ENCODE data around the gene DHPS.
A peak's percentile ranks its signal among the peaks of the same experiment; 100 is the strongest.
"Not testable (repeated sequence)": the region's sequence is repeated elsewhere in the genome, so short reads cannot be mapped to it uniquely, and the experiment has no call there.

DHPS gene

GRCh38 chr19:12655546-12655945 lies 26.1 kb downstream of the DHPS start:
- TF ChIP-seq POLR2A (IDR thresholded peaks at IDR 0.05; ENCODE audit: low read depth, low read length): 0 out of 2 replicates have a peak, but pooled peaks have one; percentile 34
- TF ChIP-seq PAX5 (IDR thresholded peaks at IDR 0.05; ENCODE audit: insufficient read depth, low read length, severe bottlenecking): no peak
- DNase-seq (ENCODE audit: insufficient read length, low spot score) (no peak), FAIRE-seq (no peak)

- TF ChIP-seq POU2F2 (IDR thresholded peaks at IDR 0.05; ENCODE audit: low read depth, low read length) (no peak), SPI1 (IDR thresholded peaks at IDR 0.05; ENCODE audit: low read depth, low read length) (no peak), POLR2A (IDR thresholded peaks at IDR 0.05; ENCODE audit: low read depth, low read length) (no peak), TAF1 (IDR thresholded peaks at IDR 0.05; ENCODE audit: low read depth, low read length) (no peak), PAX5 (IDR thresholded peaks at IDR 0.05; ENCODE audit: insufficient read depth, low read length, severe bottlenecking) (no peak), POLR2AphosphoS5 (IDR thresholded peaks at IDR 0.05; ENCODE audit: low read depth, low read length) (no peak)
- no peak for FAIRE-seq
Observed at GRCh38 chr19:12652219-12652618, 29.5 kb downstream of the DHPS start.

GRCh38 chr19:12649941-12650340 lies 31.7 kb downstream of the DHPS start:
- FAIRE-seq (no peak), DNase-seq (ENCODE audit: insufficient read length, low spot score) (no peak)
- TF ChIP-seq PAX5 (IDR thresholded peaks at IDR 0.05; ENCODE audit: insufficient read depth, low read length, severe bottlenecking) (no peak), POU2F2 (IDR thresholded peaks at IDR 0.05; ENCODE audit: low read depth, low read length) (no peak), POLR2A (IDR thresholded peaks at IDR 0.05; ENCODE audit: low read depth, low read length) (no peak), SPI1 (IDR thresholded peaks at IDR 0.05; ENCODE audit: low read depth, low read length) (no peak), POLR2AphosphoS5 (IDR thresholded peaks at IDR 0.05; ENCODE audit: low read depth, low read length) (no peak), TAF1 (IDR thresholded peaks at IDR 0.05; ENCODE audit: low read depth, low read length) (no peak)

More at GRCh38 chr19:12652219-12652618, 29.5 kb downstream of the DHPS start:
- no peak for DNase-seq (ENCODE audit: insufficient read length, low spot score)

GRCh38 chr19:12648088-12648487 lies 33.6 kb downstream of the DHPS start:
- no peak for DNase-seq (ENCODE audit: insufficient read length, low spot score)

GRCh38 chr19:12647490-12648071 lies 34.1 kb downstream of the DHPS start:
- DNase-seq (ENCODE audit: insufficient read length, low spot score): no peak
- FAIRE-seq: no peak
- TF ChIP-seq SPI1 (IDR thresholded peaks at IDR 0.05; ENCODE audit: low read depth, low read length) (no peak), PAX5 (IDR thresholded peaks at IDR 0.05; ENCODE audit: insufficient read depth, low read length, severe bottlenecking) (no peak), POU2F2 (IDR thresholded peaks at IDR 0.05; ENCODE audit: low read depth, low read length) (no peak)

More at GRCh38 chr19:12648088-12648487, 33.6 kb downstream of the DHPS start:
- FAIRE-seq: no peak
- TF ChIP-seq SPI1 (IDR thresholded peaks at IDR 0.05; ENCODE audit: low read depth, low read length): no peak
- no peak for TF ChIP-seq POU2F2 (IDR thresholded peaks at IDR 0.05; ENCODE audit: low read depth, low read length)
- no peak for TF ChIP-seq TAF1 (IDR thresholded peaks at IDR 0.05; ENCODE audit: low read depth, low read length)
- TF ChIP-seq POLR2AphosphoS5 (IDR thresholded peaks at IDR 0.05; ENCODE audit: low read depth, low read length): no peak
- no peak for TF ChIP-seq PAX5 (IDR thresholded peaks at IDR 0.05; ENCODE audit: insufficient read depth, low read length, severe bottlenecking)
- TF ChIP-seq POLR2A (IDR thresholded peaks at IDR 0.05; ENCODE audit: low read depth, low read length): no peak

GRCh38 chr19:12647047-12647446 lies 34.6 kb downstream of the DHPS start:
- TF ChIP-seq POU2F2 (IDR thresholded peaks at IDR 0.05; ENCODE audit: low read depth, low read length): no peak
- TF ChIP-seq SPI1 (IDR thresholded peaks at IDR 0.05; ENCODE audit: low read depth, low read length): no peak
- TF ChIP-seq TAF1 (IDR thresholded peaks at IDR 0.05; ENCODE audit: low read depth, low read length): no peak
- no peak for TF ChIP-seq POLR2A (IDR thresholded peaks at IDR 0.05; ENCODE audit: low read depth, low read length)
- TF ChIP-seq POLR2AphosphoS5 (IDR thresholded peaks at IDR 0.05; ENCODE audit: low read depth, low read length): no peak
- TF ChIP-seq PAX5 (IDR thresholded peaks at IDR 0.05; ENCODE audit: insufficient read depth, low read length, severe bottlenecking): no peak
- DNase-seq (ENCODE audit: insufficient read length, low spot score) (no peak), FAIRE-seq (no peak)

GRCh38 chr19:12646551-12646950 lies 35.1 kb downstream of the DHPS start:
- no peak for DNase-seq (ENCODE audit: insufficient read length, low spot score)
- TF ChIP-seq TAF1 (IDR thresholded peaks at IDR 0.05; ENCODE audit: low read depth, low read length) (no peak), POU2F2 (IDR thresholded peaks at IDR 0.05; ENCODE audit: low read depth, low read length) (no peak), POLR2AphosphoS5 (IDR thresholded peaks at IDR 0.05; ENCODE audit: low read depth, low read length) (no peak), SPI1 (IDR thresholded peaks at IDR 0.05; ENCODE audit: low read depth, low read length) (no peak), PAX5 (IDR thresholded peaks at IDR 0.05; ENCODE audit: insufficient read depth, low read length, severe bottlenecking) (no peak), POLR2A (IDR thresholded peaks at IDR 0.05; ENCODE audit: low read depth, low read length) (no peak)
- FAIRE-seq: no peak

- FAIRE-seq: not testable (repeated sequence)
Observed at GRCh38 chr19:12643716-12644115, 38.0 kb downstream of the DHPS start.

GRCh38 chr19:12642506-12642905 lies 39.2 kb downstream of the DHPS start:
- no peak for DNase-seq (ENCODE audit: insufficient read length, low spot score)
- TF ChIP-seq TAF1 (IDR thresholded peaks at IDR 0.05; ENCODE audit: low read depth, low read length): no peak
- no peak for TF ChIP-seq POLR2A (IDR thresholded peaks at IDR 0.05; ENCODE audit: low read depth, low read length)
- TF ChIP-seq POU2F2 (IDR thresholded peaks at IDR 0.05; ENCODE audit: low read depth, low read length): no peak
- TF ChIP-seq PAX5 (IDR thresholded peaks at IDR 0.05; ENCODE audit: insufficient read depth, low read length, severe bottlenecking): no peak
- no peak for TF ChIP-seq POLR2AphosphoS5 (IDR thresholded peaks at IDR 0.05; ENCODE audit: low read depth, low read length)
- TF ChIP-seq SPI1 (IDR thresholded peaks at IDR 0.05; ENCODE audit: low read depth, low read length): no peak
- FAIRE-seq: no peak

More at GRCh38 chr19:12643716-12644115, 38.0 kb downstream of the DHPS start:
- not testable (repeated sequence) for DNase-seq (ENCODE audit: insufficient read length, low spot score)

GRCh38 chr19:12641456-12641855 lies 40.2 kb downstream of the DHPS start:
- DNase-seq (ENCODE audit: insufficient read length, low spot score) (no peak), FAIRE-seq (no peak)
- TF ChIP-seq TAF1 (IDR thresholded peaks at IDR 0.05; ENCODE audit: low read depth, low read length): no peak
- no peak for TF ChIP-seq POLR2AphosphoS5 (IDR thresholded peaks at IDR 0.05; ENCODE audit: low read depth, low read length)
- no peak for TF ChIP-seq POU2F2 (IDR thresholded peaks at IDR 0.05; ENCODE audit: low read depth, low read length)
- no peak for TF ChIP-seq POLR2A (IDR thresholded peaks at IDR 0.05; ENCODE audit: low read depth, low read length)
- no peak for TF ChIP-seq SPI1 (IDR thresholded peaks at IDR 0.05; ENCODE audit: low read depth, low read length)
- no peak for TF ChIP-seq PAX5 (IDR thresholded peaks at IDR 0.05; ENCODE audit: insufficient read depth, low read length, severe bottlenecking)
